Endothelial cell of umbilical vein (primary cell): ENCODE data around the gene SEMA3G. TPM values are rescaled to one million over a fixed set of nuclear protein-coding genes. Genes with fewer than 3 reads are reported as not detected.

Experiments
- BruUV-seq: library from RNA; stranded (reverse); fragments of 400-500 nt; replicated peaks from 2 replicates; lab custom pipeline; 2021; lab: Mats Ljungman, UMichigan
- CTCF ChIA-PET: fragments of 300-600, 350-600 bp; sonication (Branson Sonifier 250); formaldehyde crosslinking; loops from one replicate; lab custom pipeline; 2021; ENCODE audit warnings: antibody characterized with exemption, inconsistent platforms; lab: Charles Lee
- POLR2A ChIA-PET: fragments of 300-600, 350-600 bp; sonication (Branson Sonifier 250); formaldehyde crosslinking; loops from one replicate; lab custom pipeline; 2021; ENCODE audit warnings: antibody characterized with exemption, inconsistent platforms; lab: Charles Lee
- DNase-seq: peaks from one replicate; pipeline ENCODE4 v3.0.0-alpha.2; 2011; ENCODE audit warnings: low read depth, low spot score
- FAIRE-seq: peaks from 2 replicates; lab custom pipeline; 2011; peaks lifted over from hg19 to GRCh38; lab: Jason Lieb, UNC
- H2AFZ ChIP-seq: 2 replicates; pipeline ENCODE4 v1.6.0; 2012; ENCODE audit warnings: low read depth, low read length, control low read depth, inconsistent platforms
- H3K27ac ChIP-seq: 2 replicates; pipeline ENCODE4 v1.5.1; 2011; ENCODE audit warnings: low read depth, mild to moderate bottlenecking, control low read depth, low read length, moderate library complexity; ENCODE audit not compliant: insufficient read depth
- H3K27me3 ChIP-seq, 2 experiments: 2 replicates each; pipeline versions ENCODE4 v1.6.0 to v1.6.1; 2011; ENCODE audit warnings: low read length in 2 of 2, mixed read lengths in 1 of 2; ENCODE audit not compliant: control insufficient read depth in 2 of 2, insufficient read depth in 2 of 2
- H3K36me3 ChIP-seq, 2 experiments: 2 replicates in 1 of 2; 3 replicates in 1 of 2; pipeline ENCODE4 v1.5.1; 2011; ENCODE audit warnings: low read length in 2 of 2, mild to moderate bottlenecking in 1 of 2, moderate library complexity in 1 of 2; ENCODE audit not compliant: control insufficient read depth in 2 of 2, insufficient read depth in 2 of 2; ENCODE audit errors: extremely low read depth in 1 of 2
- H3K4me1 ChIP-seq: 3 replicates; pipeline ENCODE4 v1.5.1; 2011; ENCODE audit warnings: mild to moderate bottlenecking, low read length; ENCODE audit not compliant: control insufficient read depth, insufficient read depth; ENCODE audit errors: extremely low read depth
- H3K4me2 ChIP-seq: 2 replicates; pipeline ENCODE4 v1.6.1; 2011; ENCODE audit warnings: low read length, control low read depth, mixed read lengths; ENCODE audit not compliant: insufficient read depth
- H3K4me3 ChIP-seq, 3 experiments: fragments of 200-600 bp in 1 of 3; sonication (generic), shearing (Covaris generic) in 1 of 3; replicated peaks in 1 of 3; 2 replicates each; pipeline ENCODE4 v1.5.1; 2011 to 2016; ENCODE audit warnings: control low read depth in 3 of 3, low read length in 3 of 3, mild to moderate bottlenecking in 2 of 3, inconsistent platforms in 1 of 3, low read depth in 1 of 3, moderate library complexity in 1 of 3; ENCODE audit not compliant: insufficient read depth in 1 of 3
- H3K79me2 ChIP-seq: 2 replicates; pipeline ENCODE4 v1.6.0; 2012; ENCODE audit warnings: low read length, inconsistent platforms; ENCODE audit not compliant: control insufficient read depth, insufficient read depth
- H3K9ac ChIP-seq: replicated peaks from 2 replicates; pipeline ENCODE3; 2011; ENCODE audit warnings: low read length, control low read depth; ENCODE audit not compliant: insufficient read depth; ENCODE audit errors: extremely low read depth
- H3K9me1 ChIP-seq: replicated peaks from 3 replicates; pipeline ENCODE4 v1.6.0; 2011; ENCODE audit warnings: mild to moderate bottlenecking, low read length; ENCODE audit not compliant: control insufficient read depth, insufficient read depth; ENCODE audit errors: extremely low read depth
- H3K9me3 ChIP-seq: replicated peaks from 2 replicates; pipeline ENCODE4 v1.5.1; 2012; ENCODE audit warnings: low read length, inconsistent platforms; ENCODE audit not compliant: control insufficient read depth, insufficient read depth
- H4K20me1 ChIP-seq: replicated peaks from 2 replicates; pipeline ENCODE3; 2011; ENCODE audit warnings: mild to moderate bottlenecking, low read length; ENCODE audit not compliant: control insufficient read depth, insufficient read depth; ENCODE audit errors: extremely low read depth
- GATA2 ChIP-seq: IDR thresholded peaks from 2 replicates; pipeline ENCODE4 v1.7.0; 2011; ENCODE audit warnings: low read depth, mild to moderate bottlenecking, moderate library complexity, mixed read lengths, low read length; ENCODE audit not compliant: insufficient read length, insufficient read depth
- JUN ChIP-seq: IDR thresholded peaks from 2 replicates; pipeline ENCODE4 v1.6.1; 2011; ENCODE audit warnings: borderline replicate concordance, low read depth; ENCODE audit not compliant: insufficient read length, insufficient read depth
- MAX ChIP-seq: IDR thresholded peaks from 2 replicates; pipeline ENCODE4 v1.6.1; 2011; ENCODE audit not compliant: insufficient read depth, insufficient read length
- MYC ChIP-seq: IDR thresholded peaks from one replicate; pipeline ENCODE4 v1.6.1; 2011; ENCODE audit warnings: mild to moderate bottlenecking, low read depth, low read length
- POLR2A ChIP-seq: IDR thresholded peaks from 2 replicates; pipeline ENCODE4 v1.6.1; 2012; ENCODE audit warnings: low read depth, mild to moderate bottlenecking, control low read depth, low read length
- POLR2AphosphoS5 ChIP-seq: IDR thresholded peaks from 2 replicates; pipeline ENCODE4 v1.6.1; 2012; ENCODE audit warnings: low read depth, mild to moderate bottlenecking, control low read depth, low read length, moderate library complexity; ENCODE audit not compliant: insufficient read depth
- dilution Hi-C: fragments of 300-500 bp; cut with MboI; formaldehyde crosslinking; loops from one replicate; pipeline ENCODE4 v1.15.0; 2019; ENCODE audit warnings: low sequenced_read_pairs; ENCODE audit not compliant: extremely low pct_ligation_motif_present
- intact Hi-C: fragments of 100-400 bp; cut with micrococcal nuclease; formaldehyde crosslinking; loops from one replicate; pipeline ENCODE4 v1.10.0; 2022
- polyA plus RNA-seq, 4 experiments: library from polyadenylated mRNA; depleted of rRNA in 3 of 4; stranded (reverse) in 3 of 4; unstranded in 1 of 4; fragments of >200 nt; gene quantifications; 2 replicates each; pipeline versions ENCODE4 v1.2.1 to v1.2.3, GENCODE V29; 2011 to 2012; ENCODE audit warnings: missing spikeins in 1 of 4
- total RNA-seq: library from RNA; stranded (reverse); gene quantifications from 2 replicates; pipeline ENCODE4 v1.2.3, GENCODE V29; 2021

SEMA3G gene
- total and polyA plus RNA-seq, 2 donors (not counting 3 experiments of a cell fraction or from before 2014, with no cell fraction given): 22.6 to 27.9 TPM

GRCh38 chr3:52456169-52456799 lies 11.4 kb upstream of the SEMA3G start:
- BruUV-seq: TSS peak; percentile 60
- H3K27ac ChIP-seq: peak overlapping the region; percentile 23
- no peaks in the 10 kb centered on the region for H3K27me3 ChIP-seq
- ChIA-PET CTCF (interaction anchor here (0.6 to 1.5 kb wide), 6 partner anchors 8 to 135 kb away, joined by 3 to 6 read pairs (median 4); no protein-coding TSS in a partner anchor), POLR2A (no interaction called here)
- TF ChIP-seq POLR2A: peak; percentile 37
- peak; percentile 45 for TF ChIP-seq POLR2AphosphoS5
- no peak for TF ChIP-seq JUN
- DNase-seq (peak; percentile 58), FAIRE-seq (peak; percentile 90)
- peaks cover 17 to 19% of the 10 kb centered on the region in 2 experiments for H3K36me3 ChIP-seq
- dilution Hi-C loops: no loop called here
- peaks cover 40% of the 10 kb centered on the region for H3K79me2 ChIP-seq
- H3K4me1 ChIP-seq: peaks cover 17% of the 10 kb centered on the region
- no peaks in the 10 kb centered on the region for H3K9me3 ChIP-seq
- H2AFZ ChIP-seq: peak overlapping the region; percentile 54
- no peaks in the 10 kb centered on the region for H4K20me1 ChIP-seq
- peak overlapping the region; percentile 80 to 97 (median 97) for H3K4me3 ChIP-seq
- H3K9ac ChIP-seq: peak overlapping the region; percentile 75
- intact Hi-C loops: loop anchor here (5.0 kb wide), 1 partner anchor 41 kb away; the partner anchor contains the start of gene STAB1
- peak overlapping the region; percentile 90 for H3K4me2 ChIP-seq
- no peaks in the 10 kb centered on the region for H3K9me1 ChIP-seq

GRCh38 chr3:52455283-52456168 lies 10.6 kb upstream of the SEMA3G start, which contains the start of gene NISCH:
Gene NISCH (plus strand): TSS chr3:52455604. CDS start chr3:52455642, 38 bp downstream.
- Histone ChIP-seq H3K27me3 (no peaks in the 10 kb centered on the region), H3K9me1 (no peaks in the 10 kb centered on the region), H3K9me3 (no peaks in the 10 kb centered on the region), H3K4me3 (peak within 1 kb of the TSS; percentile 80 to 97 (median 97)), H3K4me2 (peak within 1 kb of the TSS; percentile 90), H3K36me3 (peaks cover 16 to 19% of the 10 kb centered on the region in 2 experiments), H3K79me2 (peaks cover 40% of the 10 kb centered on the region), H3K27ac (peak within 1 kb of the TSS; percentile 69), H4K20me1 (no peaks in the 10 kb centered on the region), H2AFZ (peak within 1 kb of the TSS; percentile 99), H3K9ac (peak within 1 kb of the TSS; percentile 75), H3K4me1 (peaks cover 17% of the 10 kb centered on the region)
- POLR2A ChIA-PET: no interaction called here
- TF ChIP-seq GATA2 (no peak), MYC (no peak), POLR2A (no peak), MAX (peak; percentile 14), POLR2AphosphoS5 (peak; percentile 43)
- dilution Hi-C loops: no loop called here
- CTCF ChIA-PET: interaction anchor here (1.0 kb wide), 1 partner anchor 43 kb away, joined by 3 read pairs; no protein-coding TSS in a partner anchor
- FAIRE-seq (peak; percentile 68), DNase-seq (peak; percentile 78)
- intact Hi-C loops: loop anchor here (5.0 kb wide), 1 partner anchor 42 kb away; the partner anchor contains the start of gene STAB1
- no TSS peak for BruUV-seq
